ENCODE measurements around the gene GSTO1. TPM values are rescaled to one million over a fixed set of nuclear protein-coding genes. Genes with fewer than 3 reads are reported as not detected.
A peak's percentile ranks its signal among the peaks of the same experiment; 100 is the strongest.
"Not testable (repeated sequence)": the region's sequence is repeated elsewhere in the genome, so short reads cannot be mapped to it uniquely, and the experiment has no call there.

GSTO1 gene
- total RNA-seq, 5 donors from 2014 or later (not counting 1 experiment from before 2014, with no cell fraction given), result 19.9 to 61.5 (median 46.2) TPM

- no peaks in the 10 kb centered on the region for H3K36me3 ChIP-seq (ENCODE audit: control insufficient read depth in 2 of 2, extremely low read depth in 1 of 2, insufficient read depth in 1 of 2, low read length in 1 of 2)
- Mint-ChIP-seq H3K27me3 (peaks cover 32 to 39% of the 10 kb centered on the region in 2 donors), H3K4me3 (no peak overlapping the region), H3K9me3 (peaks cover 0 to 11% (median 4%) of the 10 kb centered on the region in 3 donors), H3K4me1 (peaks cover 8 to 18% (median 17%) of the 10 kb centered on the region in 3 donors), H3K36me3 (no peaks in the 10 kb centered on the region), H3K27ac (no peak overlapping the region)
- ChIA-PET CTCF (no interaction called here), POLR2A (no interaction called here)
- H3K27me3 ChIP-seq (replicated peaks in 1 of 2; ENCODE audit: control insufficient read depth in 2 of 2, extremely low read depth in 1 of 2, insufficient read depth in 2 of 2, low read length in 1 of 2), result peaks cover 0 to 15% of the 10 kb centered on the region in 2 experiments
- no peaks in the 10 kb centered on the region for H3K9me3 ChIP-seq
- WGBS (ENCODE audit: insufficient coverage), result no CpG with 5 or more reads among the region's 3 CpGs
- ATAC-seq (replicated peaks in 1 of 4) (no peak), DNase-seq (no peak)
- no peak overlapping the region for H3K4me3 ChIP-seq (ENCODE audit: control insufficient read depth in 1 of 2, extremely low read depth in 1 of 2, low read length in 1 of 2)
- peaks cover 2 to 16% of the 10 kb centered on the region in 2 experiments for H3K4me1 ChIP-seq (ENCODE audit: control insufficient read depth in 1 of 2, extremely low read depth in 1 of 2, insufficient read depth in 2 of 2, low read length in 2 of 2)
- no peak overlapping the region for H3K27ac ChIP-seq (ENCODE audit: low read length)
These were observed 18.9 kb upstream of the GSTO1 start for GRCh38 chr10:104235801-104236200.

- Mint-ChIP-seq H3K27ac (no peak overlapping the region), H3K9me3 (peaks cover 0 to 11% (median 4%) of the 10 kb centered on the region in 3 donors), H3K36me3 (no peaks in the 10 kb centered on the region), H3K4me1 (no peaks in the 10 kb centered on the region), H3K4me3 (no peak overlapping the region), H3K27me3 (peaks cover 31 to 36% of the 10 kb centered on the region in 2 donors)
- ChIA-PET CTCF (no interaction called here), POLR2A (no interaction called here)
- ATAC-seq (replicated peaks in 1 of 4), result no peak
- H3K4me3 ChIP-seq (ENCODE audit: control insufficient read depth in 1 of 2, extremely low read depth in 1 of 2, low read length in 1 of 2), result no peak overlapping the region
- no peak overlapping the region for H3K27ac ChIP-seq (ENCODE audit: low read length)
- H3K4me1 ChIP-seq (ENCODE audit: control insufficient read depth in 1 of 2, extremely low read depth in 1 of 2, insufficient read depth in 2 of 2, low read length in 2 of 2), result no peaks in the 10 kb centered on the region
- no peaks in the 10 kb centered on the region for H3K9me3 ChIP-seq
- no peak for DNase-seq
- no peaks in the 10 kb centered on the region for H3K36me3 ChIP-seq (ENCODE audit: control insufficient read depth in 2 of 2, extremely low read depth in 1 of 2, insufficient read depth in 1 of 2, low read length in 1 of 2)
- 23% methylated on average over 1 of the region's 2 CpGs for WGBS (ENCODE audit: insufficient coverage)
- H3K27me3 ChIP-seq (replicated peaks in 1 of 2; ENCODE audit: control insufficient read depth in 2 of 2, extremely low read depth in 1 of 2, insufficient read depth in 2 of 2, low read length in 1 of 2), result peaks cover 0 to 5% of the 10 kb centered on the region in 2 experiments
These were observed 14.6 kb upstream of the GSTO1 start for GRCh38 chr10:104240078-104240477.

- H3K27me3 Mint-ChIP-seq, result peaks cover 25% of the 10 kb centered on the region in 2 donors
- no peaks in the 10 kb centered on the region for H3K9me3 Mint-ChIP-seq
These were observed 12.1 kb upstream of the GSTO1 start for GRCh38 chr10:104242545-104242944.

DNA sequence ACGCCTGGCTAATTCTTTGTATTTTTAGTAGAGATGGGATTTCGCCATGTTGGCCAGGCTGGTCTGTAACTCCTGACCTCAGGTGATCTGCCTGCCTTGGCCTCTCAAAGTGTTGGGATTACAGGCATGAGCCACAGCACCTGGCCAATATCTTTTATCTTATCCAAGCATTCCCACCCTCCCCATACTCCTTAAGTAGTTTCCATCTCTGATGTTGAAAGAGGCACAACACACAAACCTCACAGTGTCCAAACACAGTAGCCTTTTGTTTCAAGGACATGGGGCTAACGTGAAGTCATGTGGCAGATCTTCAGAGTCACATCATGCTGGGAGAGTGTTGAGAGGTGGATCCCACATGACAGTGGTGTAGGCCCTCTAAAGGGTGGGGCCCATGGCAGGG is 11.7 kb upstream of the GSTO1 start:
- POLR2A ChIA-PET; H3K4me3 Mint-ChIP-seq; H3K36me3 ChIP-seq (ENCODE audit: control insufficient read depth in 2 of 2, extremely low read depth in 1 of 2, insufficient read depth in 1 of 2, low read length in 1 of 2); H3K9me3 ChIP-seq; CTCF ChIA-PET; H3K9me3 Mint-ChIP-seq; H3K27me3 ChIP-seq (replicated peaks in 1 of 2; ENCODE audit: control insufficient read depth in 2 of 2, extremely low read depth in 1 of 2, insufficient read depth in 2 of 2, low read length in 1 of 2); ATAC-seq (replicated peaks in 1 of 4); H3K36me3 Mint-ChIP-seq; DNase-seq; H3K4me1 Mint-ChIP-seq; H3K27ac ChIP-seq (ENCODE audit: low read length); H3K4me3 ChIP-seq (ENCODE audit: control insufficient read depth in 1 of 2, extremely low read depth in 1 of 2, low read length in 1 of 2); H3K4me1 ChIP-seq (ENCODE audit: control insufficient read depth in 1 of 2, extremely low read depth in 1 of 2, insufficient read depth in 2 of 2, low read length in 2 of 2): not testable (repeated sequence)
- peaks cover 22% of the 10 kb centered on the region in 2 donors for H3K27me3 Mint-ChIP-seq
- whole genome bisulfite sequencing (ENCODE audit: insufficient coverage), result 100% methylated on average over 1 of the region's 3 CpGs
- H3K27ac Mint-ChIP-seq, result peak overlapping the region in 1 of 2 donors; percentile 16

More at GRCh38 chr10:104242545-104242944, 12.1 kb upstream of the GSTO1 start:
- Mint-ChIP-seq H3K36me3 (no peaks in the 10 kb centered on the region), H3K4me1 (peaks cover 0 to 5% (median 2%) of the 10 kb centered on the region in 3 donors), H3K27ac (no peak overlapping the region), H3K4me3 (no peak overlapping the region)
- Histone ChIP-seq H3K27ac (ENCODE audit: low read length) (no peak overlapping the region), H3K9me3 (no peaks in the 10 kb centered on the region), H3K27me3 (replicated peaks in 1 of 2; ENCODE audit: control insufficient read depth in 2 of 2, extremely low read depth in 1 of 2, insufficient read depth in 2 of 2, low read length in 1 of 2) (peaks cover 0 to 5% of the 10 kb centered on the region in 2 experiments), H3K4me1 (ENCODE audit: control insufficient read depth in 1 of 2, extremely low read depth in 1 of 2, insufficient read depth in 2 of 2, low read length in 2 of 2) (no peaks in the 10 kb centered on the region), H3K36me3 (ENCODE audit: control insufficient read depth in 2 of 2, extremely low read depth in 1 of 2, insufficient read depth in 1 of 2, low read length in 1 of 2) (no peaks in the 10 kb centered on the region), H3K4me3 (ENCODE audit: control insufficient read depth in 1 of 2, extremely low read depth in 1 of 2, low read length in 1 of 2) (no peak overlapping the region)
- no peak for DNase-seq
- ChIA-PET POLR2A (no interaction called here), CTCF (no interaction called here)
- ATAC-seq (replicated peaks in 1 of 4), result no peak

DNA sequence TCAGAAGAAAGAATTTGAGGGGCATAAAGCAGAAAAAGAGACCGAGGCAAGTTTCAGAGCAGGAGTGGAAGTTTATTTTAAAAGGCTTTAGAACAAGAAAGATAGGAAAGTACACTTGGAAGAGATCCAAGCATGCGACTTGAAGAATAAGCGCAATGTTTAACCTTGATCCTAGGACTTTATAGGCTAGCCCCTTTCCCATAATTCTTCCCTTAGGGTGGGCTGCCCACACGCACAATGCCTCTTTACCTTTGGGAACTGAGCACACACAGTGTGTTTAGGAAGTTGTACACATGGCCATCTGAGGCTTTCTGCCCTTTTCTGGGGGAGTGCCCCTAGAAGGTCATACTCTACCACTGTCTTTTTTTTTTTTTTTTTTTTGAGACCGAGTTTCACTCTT is 11.2 kb upstream of the GSTO1 start:
- no peaks in the 10 kb centered on the region for H3K9me3 Mint-ChIP-seq
- H3K27ac ChIP-seq (ENCODE audit: low read length), result no peak overlapping the region
- no peaks in the 10 kb centered on the region for H3K9me3 ChIP-seq
- peaks cover 20 to 22% of the 10 kb centered on the region in 2 donors for H3K27me3 Mint-ChIP-seq
- H3K4me3 ChIP-seq (ENCODE audit: control insufficient read depth in 1 of 2, extremely low read depth in 1 of 2, low read length in 1 of 2), result no peak overlapping the region
- ATAC-seq (replicated peaks in 1 of 4) (no peak), DNase-seq (no peak)
- 71% methylated on average over 1 of the region's 5 CpGs for WGBS (ENCODE audit: insufficient coverage)
- no peaks in the 10 kb centered on the region for H3K4me1 ChIP-seq (ENCODE audit: control insufficient read depth in 1 of 2, extremely low read depth in 1 of 2, insufficient read depth in 2 of 2, low read length in 2 of 2)
- H3K36me3 Mint-ChIP-seq, result no peaks in the 10 kb centered on the region
- ChIA-PET CTCF (no interaction called here), POLR2A (no interaction called here)
- H3K36me3 ChIP-seq (ENCODE audit: control insufficient read depth in 2 of 2, extremely low read depth in 1 of 2, insufficient read depth in 1 of 2, low read length in 1 of 2), result no peaks in the 10 kb centered on the region
- H3K27ac Mint-ChIP-seq, result no peak overlapping the region
- no peak overlapping the region for H3K4me3 Mint-ChIP-seq
- H3K27me3 ChIP-seq (replicated peaks in 1 of 2; ENCODE audit: control insufficient read depth in 2 of 2, extremely low read depth in 1 of 2, insufficient read depth in 2 of 2, low read length in 1 of 2), result no peaks in the 10 kb centered on the region
- H3K4me1 Mint-ChIP-seq, result peaks cover 0 to 5% (median 2%) of the 10 kb centered on the region in 3 donors

DNA sequence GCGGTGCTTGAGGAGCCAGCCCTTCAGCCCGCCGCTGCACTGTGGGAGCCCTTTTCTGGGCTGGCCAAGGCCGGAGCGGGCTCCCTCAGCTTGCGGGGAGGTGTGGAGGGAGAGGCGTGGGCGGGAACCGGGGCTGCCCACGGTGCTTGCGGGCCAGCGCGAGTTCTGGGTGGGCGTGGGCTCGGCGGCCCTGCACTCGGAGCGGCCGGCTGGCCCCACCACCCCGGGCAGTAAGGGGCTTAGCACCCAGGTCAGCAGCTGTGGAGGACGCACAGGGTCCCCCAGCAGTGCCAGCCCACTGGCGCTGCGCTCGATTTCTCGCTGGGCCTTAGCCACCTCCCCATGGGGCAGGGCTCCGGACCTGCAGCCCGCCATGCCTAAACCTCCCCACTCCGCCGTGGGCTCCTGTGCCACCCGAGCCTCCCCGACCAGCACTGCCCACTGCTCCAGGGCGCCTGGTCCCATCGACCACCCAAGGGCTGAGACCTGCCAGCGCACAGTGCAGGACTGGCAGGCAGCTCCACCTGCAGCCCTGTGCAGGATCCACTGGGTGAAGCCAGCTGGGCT is 9.5 kb upstream of the GSTO1 start:
- Mint-ChIP-seq H3K27me3 (peaks cover 19 to 24% of the 10 kb centered on the region in 2 donors), H3K4me1 (peaks cover 0 to 5% (median 2%) of the 10 kb centered on the region in 3 donors), H3K27ac (no peak overlapping the region), H3K36me3 (no peaks in the 10 kb centered on the region), H3K9me3 (no peaks in the 10 kb centered on the region), H3K4me3 (no peak overlapping the region)
- ATAC-seq (replicated peaks in 1 of 4), result no peak
- CTCF ChIA-PET, result interaction anchor here in 1 of 2 donors (0.6 kb wide), 1 partner anchor 142 kb away, joined by 3 read pairs; no protein-coding TSS in a partner anchor
- WGBS (ENCODE audit: insufficient coverage), result 95% methylated on average over 29 of the region's 34 CpGs
- H3K27me3 ChIP-seq (replicated peaks in 1 of 2; ENCODE audit: control insufficient read depth in 2 of 2, extremely low read depth in 1 of 2, insufficient read depth in 2 of 2, low read length in 1 of 2), result no peaks in the 10 kb centered on the region
- H3K36me3 ChIP-seq (ENCODE audit: control insufficient read depth in 2 of 2, extremely low read depth in 1 of 2, insufficient read depth in 1 of 2, low read length in 1 of 2), result no peaks in the 10 kb centered on the region
- no peak overlapping the region for H3K4me3 ChIP-seq (ENCODE audit: control insufficient read depth in 1 of 2, extremely low read depth in 1 of 2, low read length in 1 of 2)
- POLR2A ChIA-PET, result no interaction called here
- DNase-seq, result no peak
- no peaks in the 10 kb centered on the region for H3K9me3 ChIP-seq
- no peaks in the 10 kb centered on the region for H3K4me1 ChIP-seq (ENCODE audit: control insufficient read depth in 1 of 2, extremely low read depth in 1 of 2, insufficient read depth in 2 of 2, low read length in 2 of 2)
- H3K27ac ChIP-seq (ENCODE audit: low read length), result no peak overlapping the region

DNA sequence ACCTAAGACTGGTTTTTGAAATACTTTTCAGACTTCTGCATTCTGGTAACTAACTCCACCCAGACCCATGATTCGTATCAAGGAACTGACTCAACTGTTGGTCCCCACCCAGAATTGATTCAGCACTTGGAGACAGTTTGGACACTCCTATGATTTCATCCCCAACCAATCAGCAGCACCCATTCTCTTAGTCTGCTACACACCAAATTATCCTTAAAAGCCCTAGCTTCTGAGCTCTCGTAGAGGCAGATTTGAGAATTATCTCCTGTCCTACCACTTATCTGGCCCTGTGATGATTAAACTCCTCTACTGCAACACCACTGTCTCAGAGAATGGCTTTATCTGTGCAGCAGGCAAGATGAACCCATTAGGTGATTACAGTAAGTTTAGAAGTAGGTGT is 7.7 kb upstream of the GSTO1 start:
- Mint-ChIP-seq H3K4me3 (no peak overlapping the region), H3K9me3 (no peaks in the 10 kb centered on the region), H3K36me3 (no peaks in the 10 kb centered on the region), H3K27me3 (peaks cover 11 to 20% of the 10 kb centered on the region in 2 donors), H3K4me1 (peaks cover 0 to 5% (median 2%) of the 10 kb centered on the region in 3 donors), H3K27ac (no peak overlapping the region)
- CTCF ChIA-PET, result no interaction called here
- DNase-seq (peak in 1 of 35 experiments; percentile 28), ATAC-seq (replicated peaks in 1 of 4) (peak in 1 of 4 experiments; percentile 19)
- Histone ChIP-seq H3K9me3 (no peaks in the 10 kb centered on the region), H3K27me3 (replicated peaks in 1 of 2; ENCODE audit: control insufficient read depth in 2 of 2, extremely low read depth in 1 of 2, insufficient read depth in 2 of 2, low read length in 1 of 2) (no peaks in the 10 kb centered on the region), H3K4me3 (ENCODE audit: control insufficient read depth in 1 of 2, extremely low read depth in 1 of 2, low read length in 1 of 2) (no peak overlapping the region), H3K36me3 (ENCODE audit: control insufficient read depth in 2 of 2, extremely low read depth in 1 of 2, insufficient read depth in 1 of 2, low read length in 1 of 2) (no peaks in the 10 kb centered on the region), H3K4me1 (ENCODE audit: control insufficient read depth in 1 of 2, extremely low read depth in 1 of 2, insufficient read depth in 2 of 2, low read length in 2 of 2) (no peaks in the 10 kb centered on the region), H3K27ac (ENCODE audit: low read length) (no peak overlapping the region)
- POLR2A ChIA-PET, result no interaction called here
- 47% methylated on average over 1 of the region's 2 CpGs for WGBS (ENCODE audit: insufficient coverage)

Measured in T-cell (primary cell).